ENCODE data around the gene DCANP1.

DNA sequence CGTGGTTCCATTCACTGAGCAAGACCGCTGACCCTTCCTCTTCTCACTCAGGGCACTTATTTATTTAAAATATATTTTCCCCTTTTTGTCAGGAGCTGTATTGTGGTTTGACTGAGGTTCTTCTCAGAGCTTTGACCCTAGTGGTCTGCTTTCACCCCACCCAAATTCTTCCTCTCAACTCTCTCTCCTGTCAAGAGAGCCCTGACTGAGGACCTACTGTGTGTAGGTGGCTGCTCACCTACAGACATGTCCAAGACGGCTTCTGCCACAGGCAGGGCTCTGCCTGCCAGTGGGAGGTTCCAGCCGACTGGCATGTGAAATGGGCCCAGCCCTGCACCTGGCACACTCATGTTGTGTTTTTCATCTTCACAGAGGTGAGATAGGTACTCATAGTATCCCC is 5.2 kb downstream of the DCANP1 start:
- TF ChIP-seq, protein P1, sequence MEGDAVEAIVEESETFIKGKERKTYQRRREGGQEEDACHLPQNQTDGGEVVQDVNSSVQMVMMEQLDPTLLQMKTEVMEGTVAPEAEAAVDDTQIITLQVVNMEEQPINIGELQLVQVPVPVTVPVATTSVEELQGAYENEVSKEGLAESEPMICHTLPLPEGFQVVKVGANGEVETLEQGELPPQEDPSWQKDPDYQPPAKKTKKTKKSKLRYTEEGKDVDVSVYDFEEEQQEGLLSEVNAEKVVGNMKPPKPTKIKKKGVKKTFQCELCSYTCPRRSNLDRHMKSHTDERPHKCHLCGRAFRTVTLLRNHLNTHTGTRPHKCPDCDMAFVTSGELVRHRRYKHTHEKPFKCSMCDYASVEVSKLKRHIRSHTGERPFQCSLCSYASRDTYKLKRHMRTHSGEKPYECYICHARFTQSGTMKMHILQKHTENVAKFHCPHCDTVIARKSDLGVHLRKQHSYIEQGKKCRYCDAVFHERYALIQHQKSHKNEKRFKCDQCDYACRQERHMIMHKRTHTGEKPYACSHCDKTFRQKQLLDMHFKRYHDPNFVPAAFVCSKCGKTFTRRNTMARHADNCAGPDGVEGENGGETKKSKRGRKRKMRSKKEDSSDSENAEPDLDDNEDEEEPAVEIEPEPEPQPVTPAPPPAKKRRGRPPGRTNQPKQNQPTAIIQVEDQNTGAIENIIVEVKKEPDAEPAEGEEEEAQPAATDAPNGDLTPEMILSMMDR (IDR thresholded peaks at IDR 0.05) = no peak
- TF ChIP-seq ZFX (IDR thresholded peaks at IDR 0.05; ENCODE audit: borderline replicate concordance) = no peak

Data from 22Rv1 (cell line).